Fibroblast of peridontal ligament (primary cell): ENCODE results near the gene CRTC1.
A peak's percentile ranks its signal among the peaks of the same experiment; 100 is the strongest.

Source experiments
- DNase-seq: peaks from one replicate; pipeline ENCODE4 v3.0.0-alpha.2; 2010; ENCODE audit errors: extremely low read depth

CRTC1 gene

GRCh38 chr19:18768997-18769891 lies 85.8 kb downstream of the CRTC1 start:
- DNase-seq: no peak

GRCh38 chr19:18769989-18770528 lies 86.6 kb downstream of the CRTC1 start:
- no peak for DNase-seq

GRCh38 chr19:18770663-18771327 lies 87.3 kb downstream of the CRTC1 start:
- DNase-seq: no peak

- DNase-seq: no peak
Observed at GRCh38 chr19:18771328-18772242, 88.1 kb downstream of the CRTC1 start.

GRCh38 chr19:18772620-18773587 lies 89.4 kb downstream of the CRTC1 start:
- no peak for DNase-seq

- DNase-seq: no peak
Observed at GRCh38 chr19:18773682-18774081, 90.2 kb downstream of the CRTC1 start.

- no peak for DNase-seq
Observed at GRCh38 chr19:18774107-18774506, 90.6 kb downstream of the CRTC1 start.

GRCh38 chr19:18774782-18775444 lies 91.4 kb downstream of the CRTC1 start:
- DNase-seq: no peak

- DNase-seq: no peak
Observed at GRCh38 chr19:18775586-18776287, 92.3 kb downstream of the CRTC1 start.

- peak; percentile 49 for DNase-seq
Observed at GRCh38 chr19:18776288-18776594, 92.8 kb downstream of the CRTC1 start.

- peak; percentile 26 for DNase-seq
Observed at GRCh38 chr19:18776736-18777135, 93.3 kb downstream of the CRTC1 start.

GRCh38 chr19:18777301-18778075 lies 94.0 kb downstream of the CRTC1 start:
- no peak for DNase-seq

- DNase-seq: no peak
Observed at GRCh38 chr19:18778076-18778389, 94.6 kb downstream of the CRTC1 start.

GRCh38 chr19:18778826-18779495 lies 95.5 kb downstream of the CRTC1 start:
- DNase-seq: no peak

- no peak for DNase-seq
Observed at GRCh38 chr19:18780081-18780480, 96.6 kb downstream of the CRTC1 start.

- DNase-seq: no peak
Observed at GRCh38 chr19:18780631-18781030, 97.2 kb downstream of the CRTC1 start.

GRCh38 chr19:18781047-18781600 lies 97.6 kb downstream of the CRTC1 start:
- no peak for DNase-seq

- DNase-seq: no peak
Observed at GRCh38 chr19:18781885-18782527, 98.5 kb downstream of the CRTC1 start.
